GM12872 (cell line): Measurements from ENCODE around the gene RNF220.

Experiments
- CTCF ChIP-seq: IDR thresholded peaks from 3 replicates; pipeline ENCODE4 v1.5.1; 2011; ENCODE audit warnings: low read depth, mild to moderate bottlenecking, low read length, moderate library complexity; ENCODE audit not compliant: insufficient read depth

RNF220 gene

GRCh38 chr1:44536357-44537209 is 131.5 kb downstream of the RNF220 start:
- no peak for TF ChIP-seq CTCF

DNA sequence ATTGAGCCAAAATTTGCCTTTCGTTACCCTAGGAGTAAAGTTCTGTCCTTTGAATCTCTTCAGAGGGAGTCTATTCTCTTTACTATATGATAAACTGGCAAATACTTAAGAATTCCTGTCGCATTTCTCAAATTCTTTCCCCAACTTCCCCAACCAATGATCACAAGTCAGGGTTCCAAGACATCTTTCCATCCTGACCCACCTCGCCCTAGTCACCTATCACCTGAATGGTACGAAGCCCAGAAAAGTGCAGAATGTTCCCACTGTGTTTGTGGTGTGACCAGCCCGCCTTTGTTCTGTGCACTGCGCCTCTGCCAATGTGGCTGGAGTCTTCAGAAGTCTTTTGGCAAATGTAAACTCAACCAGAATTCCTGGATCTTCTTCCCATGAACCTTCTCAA is 132.5 kb downstream of the RNF220 start:
- no peak for TF ChIP-seq CTCF

GRCh38 chr1:44537956-44538355 is 132.9 kb downstream of the RNF220 start:
- no peak for TF ChIP-seq CTCF

DNA sequence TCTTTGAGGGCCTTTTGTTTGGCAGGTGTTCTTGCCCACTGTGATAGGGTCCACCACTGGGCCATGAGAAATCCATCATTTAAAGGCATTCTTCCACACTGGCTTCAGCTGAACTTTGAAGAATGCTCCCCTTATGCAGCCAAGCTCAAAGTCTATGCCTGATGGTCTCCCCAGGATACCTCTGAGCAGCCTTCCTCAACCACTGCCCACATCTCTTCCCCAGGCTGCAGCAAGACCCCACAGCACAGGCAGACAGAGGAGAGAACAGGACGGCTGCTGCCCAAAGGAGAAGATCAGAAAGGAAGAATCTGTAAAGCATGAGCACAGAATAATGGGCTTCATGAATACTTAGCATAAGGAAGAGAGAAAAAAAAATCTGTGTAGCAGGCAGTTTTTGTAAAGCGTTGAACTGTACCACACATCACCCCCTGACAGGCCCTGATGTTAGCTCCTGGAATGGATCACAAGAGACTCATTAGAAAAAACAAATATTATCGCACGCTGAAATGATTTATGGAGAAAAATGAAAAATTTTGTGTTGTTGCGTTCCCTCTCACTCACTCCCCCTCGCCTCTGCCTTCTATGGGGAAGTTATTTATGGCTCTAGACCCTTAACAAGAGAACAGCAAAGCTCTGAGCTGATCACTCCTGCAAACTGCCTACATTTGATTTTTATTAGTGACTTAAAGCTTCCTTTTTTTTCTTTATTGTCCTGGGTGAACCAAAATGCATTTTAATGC is 135.1 kb downstream of the RNF220 start:
- no peak for TF ChIP-seq CTCF

- TF ChIP-seq CTCF: no peak
Observed at GRCh38 chr1:44542420-44543063, 137.5 kb downstream of the RNF220 start.

DNA sequence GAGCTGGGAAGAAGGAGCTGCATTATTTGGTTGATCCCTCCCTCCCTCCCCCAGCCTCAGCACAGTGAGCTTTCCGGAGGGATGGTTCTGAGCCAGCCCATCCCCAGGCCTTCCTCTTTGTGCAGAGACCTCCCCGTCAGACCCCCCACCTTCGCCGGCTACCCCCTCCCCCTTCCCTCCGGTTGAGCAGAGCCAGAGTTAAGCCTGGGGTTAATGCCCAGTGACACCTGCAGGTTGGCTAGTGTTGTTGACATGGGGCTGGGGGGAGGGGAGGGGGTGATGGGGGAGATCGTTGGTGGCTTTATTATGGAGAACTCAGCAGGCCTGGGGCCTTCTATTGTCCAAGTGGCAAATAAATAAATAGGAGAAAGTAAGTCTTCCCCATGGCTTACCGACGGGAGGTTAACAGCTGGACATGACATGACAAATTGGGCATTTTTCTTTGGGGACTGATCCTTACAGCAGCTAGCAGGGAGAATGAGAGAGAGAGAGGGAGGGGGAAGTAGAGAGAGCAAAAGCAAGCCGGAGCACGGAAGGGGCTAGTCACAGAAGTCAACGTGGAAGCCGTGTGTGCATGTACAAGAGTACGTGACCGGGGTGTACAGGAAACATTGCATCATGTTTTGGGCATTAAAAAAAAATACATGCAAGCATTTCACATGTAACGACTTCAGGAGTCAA is 138.1 kb downstream of the RNF220 start:
- no peak for TF ChIP-seq CTCF

- TF ChIP-seq CTCF: no peak
Observed at GRCh38 chr1:44543786-44544185, 138.7 kb downstream of the RNF220 start.
